GM12878 (cell line): Measurements from ENCODE around the gene HORMAD2. TPM values are rescaled to one million over a fixed set of nuclear protein-coding genes. Genes with fewer than 3 reads are reported as not detected.

ENCODE experiments used
- ATAC-seq: fragments of 200-7000 bp; cut with Tn5 transposase; 3 replicates; pipeline ENCODE4 v1.9.1; 2020; ENCODE audit warnings: mild to moderate bottlenecking, moderate library complexity
- BruUV-seq: library from RNA; stranded (reverse); fragments of 400-500 nt; replicated peaks from 2 replicates; lab custom pipeline; 2021; lab: Mats Ljungman, UMichigan
- CTCF ChIA-PET: fragments of 300-600 bp; sonication (Branson Sonifier 250); formaldehyde crosslinking; extraction: SDS; loops from one replicate; lab custom pipeline; 2021; ENCODE audit warnings: inconsistent platforms; lab: Yijun Ruan, JAX
- POLR2A ChIA-PET: fragments of 350-600 bp; formaldehyde crosslinking; extraction: SDS; loops from one replicate; lab custom pipeline; 2021; ENCODE audit warnings: inconsistent platforms; lab: Charles Lee
- RAD21 ChIA-PET: fragments of 300-600 bp; sonication (Branson Sonifier 250); formaldehyde crosslinking; loops from one replicate; lab custom pipeline; 2023; ENCODE audit warnings: antibody characterized with exemption; ENCODE audit not compliant: unreplicated experiment; lab: Charles Lee
- SMC1A ChIA-PET: fragments of 300-600 bp; sonication (Branson Sonifier 250); formaldehyde crosslinking; loops from one replicate; lab custom pipeline; 2023; ENCODE audit not compliant: unreplicated experiment, uncharacterized antibody; lab: Charles Lee
- DNase-seq: peaks from one replicate; pipeline ENCODE4 v3.0.0-alpha.2; 2011; ENCODE audit warnings: low read depth, low spot score
- FAIRE-seq: peaks from 3 replicates; lab custom pipeline; 2011; peaks lifted over from hg19 to GRCh38; lab: Jason Lieb, UNC
- H2AFZ ChIP-seq: 2 replicates; pipeline ENCODE4 v1.6.0; 2011; ENCODE audit warnings: low read depth, low read length, control low read depth; ENCODE audit not compliant: control insufficient read depth
- H3K27ac ChIP-seq: 2 replicates; pipeline ENCODE4 v1.5.1; 2011; ENCODE audit warnings: control low read depth; ENCODE audit not compliant: control insufficient read depth, insufficient read depth
- H3K27me3 ChIP-seq, 2 experiments: replicated peaks in 1 of 2; 2 replicates each; pipeline versions ENCODE4 v1.6.0 to v1.6.1; 2011; ENCODE audit warnings: low read length in 1 of 2; ENCODE audit not compliant: control insufficient read depth in 2 of 2, insufficient read depth in 2 of 2
- H3K36me3 ChIP-seq, 2 experiments: 2 replicates each; pipeline ENCODE4 v1.5.1; 2011; ENCODE audit warnings: low read length in 1 of 2; ENCODE audit not compliant: control insufficient read depth in 2 of 2, insufficient read depth in 2 of 2
- H3K4me1 ChIP-seq: 2 replicates; pipeline ENCODE4 v1.6.1; 2011; ENCODE audit warnings: mild to moderate bottlenecking, low read length, moderate library complexity, mixed read lengths; ENCODE audit not compliant: control insufficient read depth, insufficient read depth
- H3K4me2 ChIP-seq: 2 replicates; pipeline ENCODE4 v1.6.0; 2011; ENCODE audit warnings: control low read depth; ENCODE audit not compliant: control insufficient read depth, insufficient read depth
- H3K4me3 ChIP-seq: fragments of 200-600 bp; sonication (generic); 2 replicates; pipeline ENCODE4 v1.5.1; 2016
- H3K79me2 ChIP-seq: 2 replicates; pipeline ENCODE4 v1.6.0; 2011; ENCODE audit warnings: low read length; ENCODE audit not compliant: control insufficient read depth, insufficient read depth
- H3K9ac ChIP-seq: 2 replicates; pipeline ENCODE4 v1.8.0; 2011; ENCODE audit warnings: low read length, control low read depth, mixed read lengths; ENCODE audit not compliant: control insufficient read depth, insufficient read depth
- H3K9me3 ChIP-seq: replicated peaks from 3 replicates; pipeline ENCODE4 v1.5.1; 2011; ENCODE audit warnings: mild to moderate bottlenecking, low read length; ENCODE audit not compliant: control insufficient read depth, insufficient read depth
- H4K20me1 ChIP-seq: 2 replicates; pipeline ENCODE4 v1.6.0; 2011; ENCODE audit not compliant: control insufficient read depth, insufficient read depth
- BRCA1 ChIP-seq: IDR thresholded peaks from 2 replicates; pipeline ENCODE4 v1.6.1; 2011; ENCODE audit warnings: low read depth, low read length, improper control_type of control experiment
- CBX3 ChIP-seq: fragments of 200-600 bp; sonication (generic); IDR thresholded peaks from 2 replicates; pipeline ENCODE4 v1.6.1; 2016; ENCODE audit warnings: low read depth, borderline replicate concordance
- EGR1 ChIP-seq, 2 experiments: IDR thresholded peaks; 1 replicate in 1 of 2; 2 replicates in 1 of 2; pipeline ENCODE4 v1.6.1; 2011 to 2012; ENCODE audit warnings: low read depth in 2 of 2, low read length in 2 of 2, borderline replicate concordance in 1 of 2, mild to moderate bottlenecking in 1 of 2, moderate library complexity in 1 of 2
- ESRRA ChIP-seq: IDR thresholded peaks from 2 replicates; pipeline ENCODE4 v1.6.1; 2012; ENCODE audit warnings: mild to moderate bottlenecking, low read length, improper control_type of control experiment
- GABPA ChIP-seq: IDR thresholded peaks from 2 replicates; pipeline ENCODE4 v1.6.1; 2014; ENCODE audit warnings: antibody characterized with exemption, low read depth, mild to moderate bottlenecking, inconsistent platforms
- HDAC2 ChIP-seq: fragments of 200-600 bp; sonication (generic); IDR thresholded peaks from 2 replicates; pipeline ENCODE4 v1.6.1; 2017
- IRF4 ChIP-seq: IDR thresholded peaks from 2 replicates; pipeline ENCODE4 v1.6.1; 2011; ENCODE audit warnings: low read depth, low read length
- NR2C2 ChIP-seq: IDR thresholded peaks from 2 replicates; pipeline ENCODE4 v1.6.1; 2011; ENCODE audit warnings: borderline replicate concordance, low read depth; ENCODE audit not compliant: control insufficient read depth, insufficient read length
- NR2F1 ChIP-seq: fragments of 450-650 bp; conservative IDR thresholded peaks from 2 replicates; pipeline ENCODE4 v1.6.1; 2017; ENCODE audit warnings: mild to moderate bottlenecking
- POU2F2 ChIP-seq: IDR thresholded peaks from 3 replicates; pipeline ENCODE4 v1.6.1; 2011; ENCODE audit warnings: low read depth, mild to moderate bottlenecking, low read length, borderline replicate concordance
- SIN3A ChIP-seq: IDR thresholded peaks from 2 replicates; pipeline ENCODE4 v1.6.1; 2012; ENCODE audit warnings: low read depth, low read length, improper control_type of control experiment
- TAF1 ChIP-seq: IDR thresholded peaks from 2 replicates; pipeline ENCODE4 v1.6.1; 2011; ENCODE audit warnings: mild to moderate bottlenecking, low read depth, low read length, borderline replicate concordance
- ZNF207 ChIP-seq: fragments of 450-650 bp; IDR thresholded peaks from 2 replicates; pipeline ENCODE4 v1.6.1; 2014; ENCODE audit warnings: antibody characterized with exemption, mild to moderate bottlenecking, borderline replicate concordance
- WGBS: methylation state at CpG from one replicate; pipeline ENCODE4 v1.1.6; 2016; ENCODE audit warnings: low lambda C conversion rate; ENCODE audit not compliant: insufficient replicate concordance, insufficient coverage; ENCODE audit errors: missing lambda C conversion rate; 5-methylcytosine and 5-hydroxymethylcytosine counted together
- in situ Hi-C: fragments of 300-500 bp; cut with MboI; formaldehyde crosslinking; loops from 9 replicates; pipeline ENCODE4 v1.14.3; 2018; ENCODE audit warnings: mixed read lengths
- intact Hi-C: fragments of 100-400 bp; cut with micrococcal nuclease; formaldehyde crosslinking; loops from one replicate; pipeline ENCODE4 v1.14.2; 2022; ENCODE audit not compliant: unreplicated experiment
- polyA plus RNA-seq, 11 experiments: library from polyadenylated mRNA; depleted of rRNA in 4 of 11; unstranded in 6 of 11; stranded (reverse) in 5 of 11; fragments of >200 nt; fragmentation: Nextera tagmentation in 4 of 11; fragmentation: Illumina TruSeq in 1 of 11; extraction: Ambion mirVana in 4 of 11; extraction: Trizol in 1 of 11; gene quantifications; 1 replicate in 1 of 11; 2 replicates in 10 of 11; pipeline versions ENCODE4 v1.2.1 to v1.2.3, GENCODE V29; 2011 to 2016; ENCODE audit warnings: inconsistent platforms in 2 of 11, missing spikeins in 2 of 11, low read depth in 1 of 11
- total RNA-seq, 4 experiments: library from RNA; depleted of rRNA in 3 of 4; stranded (reverse); fragments of >200 nt in 3 of 4; fragmentation: Illumina TruSeq in 1 of 4; extraction: Trizol in 1 of 4; gene quantifications; 2 replicates each; pipeline versions ENCODE4 v1.2.1 to v1.2.3, GENCODE V29; 2013 to 2021
- TF ChIP-seq, protein P1 (sequence below): fragments of 450-650 bp; formaldehyde crosslinking; IDR thresholded peaks from 2 replicates; pipeline ENCODE4 v1.4.0; 2022; ENCODE audit warnings: mild to moderate bottlenecking, moderate library complexity

The HORMAD2 gene
- total and polyA plus RNA-seq, 10 of the 15 experiments (the other 5 are each of a cell fraction or from before 2014, with no cell fraction given) = 0.07 to 0.13 TPM; not detected in 8

DNA sequence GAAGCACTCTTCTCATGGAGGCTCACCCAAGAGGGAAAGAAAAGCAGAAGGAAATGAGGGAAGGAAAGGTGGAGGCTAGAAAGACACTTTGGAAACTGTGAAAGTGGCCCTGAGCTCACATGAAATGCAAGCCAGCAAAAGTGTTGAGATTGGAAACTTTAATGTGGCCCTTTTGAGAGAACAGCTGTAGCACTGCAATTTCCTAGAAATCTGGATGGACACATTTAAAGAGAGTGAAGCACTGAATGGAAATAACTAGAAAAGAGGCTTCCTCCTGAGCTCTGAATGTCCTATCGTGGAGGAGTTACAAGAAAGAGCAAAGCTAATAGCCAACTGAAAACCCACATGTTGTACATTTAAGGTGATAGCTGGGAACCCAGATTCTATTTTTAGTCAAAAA is 110.3 kb downstream of the HORMAD2 start:
- H3K4me3 ChIP-seq = no peak overlapping the region
- no peak for TF ChIP-seq POU2F2
- no peak for TF ChIP-seq IRF4
- no peak for TF ChIP-seq ESRRA
- TF ChIP-seq, all 136 proteins: peak for 0
- Histone ChIP-seq H3K36me3 (no peaks in the 10 kb centered on the region), H3K9me3 (no peaks in the 10 kb centered on the region), H2AFZ (no peak overlapping the region), H4K20me1 (no peaks in the 10 kb centered on the region), H3K4me2 (no peak overlapping the region), H3K27ac (no peak overlapping the region), H3K79me2 (no peaks in the 10 kb centered on the region), H3K9ac (no peak overlapping the region), H3K4me1 (peaks cover 3% of the 10 kb centered on the region; the same call in 1 of the 2 replicates), H3K27me3 (no peaks in the 10 kb centered on the region)
- ATAC-seq = no peak
- RAD21 ChIA-PET = interaction anchor here (1.5 to 1.6 kb wide), 2 partner anchors 14 to 65 kb away, joined by 3 to 4 read pairs; no protein-coding TSS in a partner anchor
- SMC1A ChIA-PET = interaction anchor here (0.7 to 2.2 kb wide), 6 partner anchors 8 to 78 kb away, joined by 3 to 9 read pairs (median 4); no protein-coding TSS in a partner anchor
- FAIRE-seq = no peak
- no TSS peak for BruUV-seq
- POLR2A ChIA-PET = interaction anchor here (1.7 kb wide), 1 partner anchor 12 kb away, joined by 6 read pairs; no protein-coding TSS in a partner anchor
- no peak for DNase-seq
- CTCF ChIA-PET = interaction anchor here (0.8 to 2.0 kb wide), 3 partner anchors 9 to 82 kb away, joined by 3 to 7 read pairs (median 4); no protein-coding TSS in a partner anchor
- in situ Hi-C loops (no loop called here), intact Hi-C loops (no loop called here)
- 88% methylated on average over 1 of the region's 1 CpG for WGBS

DNA sequence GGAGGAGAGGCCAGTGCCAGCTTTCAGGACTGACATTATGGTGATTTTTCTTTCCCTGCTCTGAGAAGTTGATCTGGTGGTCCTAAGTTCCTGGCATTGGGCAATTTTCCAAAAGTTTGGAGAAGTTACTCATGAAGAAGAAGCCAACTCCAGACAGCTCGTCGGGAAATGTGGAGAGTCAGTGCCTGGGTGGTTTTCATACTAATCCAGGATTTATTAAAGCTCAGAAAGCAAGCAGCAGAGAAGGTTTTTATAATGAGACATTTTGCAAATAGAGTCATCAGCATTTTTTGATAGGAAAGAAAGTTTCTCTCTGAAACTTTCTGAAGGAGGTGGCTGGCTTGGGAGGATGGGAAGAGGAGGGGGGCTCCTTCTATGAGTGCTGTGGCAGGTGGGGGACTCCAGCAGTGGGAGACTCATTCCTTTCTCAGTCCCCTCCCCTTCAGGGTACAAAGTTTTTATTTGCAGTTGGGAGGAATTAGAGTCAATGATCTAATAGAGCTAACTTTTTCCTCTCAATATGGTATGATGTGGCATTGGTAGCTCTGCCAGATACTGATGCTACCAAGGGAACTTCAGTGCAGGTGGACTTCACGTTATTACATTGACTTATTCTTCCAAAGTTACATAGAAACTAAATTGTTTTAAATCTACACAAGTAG is 110.9 kb downstream of the HORMAD2 start:
- peaks cover 6% of the 10 kb centered on the region for H3K4me1 ChIP-seq
- FAIRE-seq (no peak), DNase-seq (no peak), ATAC-seq (no peak)
- no peaks in the 10 kb centered on the region for H3K36me3 ChIP-seq
- no peak overlapping the region for H3K4me3 ChIP-seq
- WGBS = 48% methylated on average over 3 of the region's 3 CpGs
- H3K79me2 ChIP-seq = no peaks in the 10 kb centered on the region
- RAD21 ChIA-PET = interaction anchor here (1.5 to 1.6 kb wide), 2 partner anchors 13 to 64 kb away, joined by 3 to 4 read pairs; no protein-coding TSS in a partner anchor
- H3K9ac ChIP-seq = no peak overlapping the region
- H2AFZ ChIP-seq = no peak overlapping the region
- no peak overlapping the region for H3K27ac ChIP-seq
- intact Hi-C loops = no loop called here
- CTCF ChIA-PET = interaction anchor here (0.8 to 2.0 kb wide), 3 partner anchors 9 to 83 kb away, joined by 3 to 7 read pairs (median 4); no protein-coding TSS in a partner anchor
- no peak overlapping the region for H3K4me2 ChIP-seq
- POLR2A ChIA-PET = no interaction called here
- in situ Hi-C loops = no loop called here
- no peaks in the 10 kb centered on the region for H4K20me1 ChIP-seq
- no TSS peak for BruUV-seq
- SMC1A ChIA-PET = interaction anchor here (0.7 to 2.2 kb wide), 7 partner anchors 8 to 79 kb away, joined by 3 to 9 read pairs (median 4); no protein-coding TSS in a partner anchor
- H3K9me3 ChIP-seq = no peaks in the 10 kb centered on the region
- no peaks in the 10 kb centered on the region for H3K27me3 ChIP-seq
- TF ChIP-seq EGR1 (IDR thresholded peaks at IDR 0.05; ENCODE audit: borderline replicate concordance in 1 of 2, low read depth in 2 of 2, low read length in 2 of 2) = no peak
- TF ChIP-seq CBX3 = no peak
- TF ChIP-seq GABPA = no peak
- TF ChIP-seq, protein P1, sequence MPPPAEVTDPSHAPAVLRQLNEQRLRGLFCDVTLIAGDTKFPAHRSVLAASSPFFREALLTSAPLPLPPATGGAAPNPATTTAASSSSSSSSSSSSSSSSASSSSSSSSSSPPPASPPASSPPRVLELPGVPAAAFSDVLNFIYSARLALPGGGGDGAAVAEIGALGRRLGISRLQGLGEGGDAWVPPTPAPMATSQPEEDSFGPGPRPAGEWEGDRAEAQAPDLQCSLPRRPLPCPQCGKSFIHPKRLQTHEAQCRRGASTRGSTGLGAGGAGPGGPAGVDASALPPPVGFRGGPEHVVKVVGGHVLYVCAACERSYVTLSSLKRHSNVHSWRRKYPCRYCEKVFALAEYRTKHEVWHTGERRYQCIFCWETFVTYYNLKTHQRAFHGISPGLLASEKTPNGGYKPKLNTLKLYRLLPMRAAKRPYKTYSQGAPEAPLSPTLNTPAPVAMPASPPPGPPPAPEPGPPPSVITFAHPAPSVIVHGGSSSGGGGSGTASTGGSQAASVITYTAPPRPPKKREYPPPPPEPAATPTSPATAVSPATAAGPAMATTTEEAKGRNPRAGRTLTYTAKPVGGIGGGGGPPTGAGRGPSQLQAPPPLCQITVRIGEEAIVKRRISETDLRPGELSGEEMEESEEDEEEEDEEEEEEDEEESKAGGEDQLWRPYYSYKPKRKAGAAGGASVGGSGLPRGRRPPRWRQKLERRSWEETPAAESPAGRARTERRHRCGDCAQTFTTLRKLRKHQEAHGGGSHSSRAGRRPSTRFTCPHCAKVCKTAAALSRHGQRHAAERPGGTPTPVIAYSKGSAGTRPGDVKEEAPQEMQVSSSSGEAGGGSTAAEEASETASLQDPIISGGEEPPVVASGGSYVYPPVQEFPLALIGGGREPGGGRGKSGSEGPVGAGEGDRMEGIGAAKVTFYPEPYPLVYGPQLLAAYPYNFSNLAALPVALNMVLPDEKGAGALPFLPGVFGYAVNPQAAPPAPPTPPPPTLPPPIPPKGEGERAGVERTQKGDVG (CRISPR knock-in tag) = no peak
- TF ChIP-seq ZNF207 = no peak
- no peak for TF ChIP-seq BRCA1
- no peak for TF ChIP-seq SIN3A
- TF ChIP-seq TAF1 = no peak
- TF ChIP-seq HDAC2 = no peak
- TF ChIP-seq NR2F1 = no peak
- TF ChIP-seq NR2C2 = no peak
